ENCODE measurements around the gene GGA1. TPM values are rescaled to one million over a fixed set of nuclear protein-coding genes. Genes with fewer than 3 reads are reported as not detected.
A peak's percentile ranks its signal among the peaks of the same experiment; 100 is the strongest.

The GGA1 gene
- total RNA-seq, 2 experiments from 2014 or later = 59.7 to 62.8 TPM

- POLR2A ChIA-PET = interaction anchor here (0.7 to 4.4 kb wide), 8 partner anchors 10 to 59 kb away, joined by 3 to 30 read pairs (median 6); partner anchors contain the start of genes GGA1, NOL12, PDXP and SH3BP1
- peaks cover 71% of the 10 kb centered on the region for H3K4me1 Mint-ChIP-seq (ENCODE audit: low read depth)
- DNase-seq = peak; percentile 74
- no peaks in the 10 kb centered on the region for H3K9me3 Mint-ChIP-seq
- no peaks in the 10 kb centered on the region for H3K27me3 Mint-ChIP-seq
- TF ChIP-seq, protein P1, sequence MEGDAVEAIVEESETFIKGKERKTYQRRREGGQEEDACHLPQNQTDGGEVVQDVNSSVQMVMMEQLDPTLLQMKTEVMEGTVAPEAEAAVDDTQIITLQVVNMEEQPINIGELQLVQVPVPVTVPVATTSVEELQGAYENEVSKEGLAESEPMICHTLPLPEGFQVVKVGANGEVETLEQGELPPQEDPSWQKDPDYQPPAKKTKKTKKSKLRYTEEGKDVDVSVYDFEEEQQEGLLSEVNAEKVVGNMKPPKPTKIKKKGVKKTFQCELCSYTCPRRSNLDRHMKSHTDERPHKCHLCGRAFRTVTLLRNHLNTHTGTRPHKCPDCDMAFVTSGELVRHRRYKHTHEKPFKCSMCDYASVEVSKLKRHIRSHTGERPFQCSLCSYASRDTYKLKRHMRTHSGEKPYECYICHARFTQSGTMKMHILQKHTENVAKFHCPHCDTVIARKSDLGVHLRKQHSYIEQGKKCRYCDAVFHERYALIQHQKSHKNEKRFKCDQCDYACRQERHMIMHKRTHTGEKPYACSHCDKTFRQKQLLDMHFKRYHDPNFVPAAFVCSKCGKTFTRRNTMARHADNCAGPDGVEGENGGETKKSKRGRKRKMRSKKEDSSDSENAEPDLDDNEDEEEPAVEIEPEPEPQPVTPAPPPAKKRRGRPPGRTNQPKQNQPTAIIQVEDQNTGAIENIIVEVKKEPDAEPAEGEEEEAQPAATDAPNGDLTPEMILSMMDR (IDR thresholded peaks at IDR 0.05) = no peak
- intact Hi-C loops (cut with micrococcal nuclease) = no loop called here
- peak overlapping the region; percentile 93 for H3K27ac Mint-ChIP-seq
- peak overlapping the region; percentile 49 for H3K4me3 Mint-ChIP-seq
- CTCF ChIA-PET = interaction anchor here (0.9 to 68.1 kb wide), 3 partner anchors 2 to 155 kb away, joined by 3 to 1770 read pairs (median 1770); partner anchors contain the start of genes GGA1, LGALS1, NOL12 and PDXP
- peaks cover 24% of the 10 kb centered on the region for H3K36me3 Mint-ChIP-seq (ENCODE audit: low read depth)
- peak; percentile 57 for ATAC-seq
Observed at GRCh38 chr22:37627545-37627944, 18.9 kb downstream of the GGA1 start.

DNA sequence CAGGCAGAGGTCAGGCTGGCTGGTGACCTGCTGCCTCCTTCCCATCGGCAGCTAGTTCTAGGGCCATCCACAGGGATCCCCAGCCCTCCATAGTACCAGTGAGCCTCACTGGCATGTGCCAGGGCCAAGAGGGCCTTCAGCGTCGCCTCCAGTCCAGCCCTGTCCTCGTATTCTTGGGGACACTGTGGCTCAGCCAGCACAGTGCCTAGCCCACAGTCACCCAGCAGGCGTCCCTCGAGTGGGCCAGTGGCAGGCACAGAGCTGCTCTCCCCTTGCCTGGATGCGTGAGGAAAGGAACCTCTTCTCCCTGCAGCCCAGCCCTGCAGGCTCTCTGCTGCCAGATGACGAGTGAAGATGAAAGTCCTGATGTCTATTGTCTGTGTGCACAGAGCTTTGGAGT lies 20.2 kb downstream of the GGA1 start:
- no peak overlapping the region for H3K4me3 Mint-ChIP-seq
- TF ChIP-seq, protein P1 (IDR thresholded peaks at IDR 0.05) = no peak
- POLR2A ChIA-PET = interaction anchor here (1.1 to 4.4 kb wide), 5 partner anchors 9 to 29 kb away, joined by 3 to 28 read pairs (median 10); partner anchors contain the start of genes GGA1, PDXP and SH3BP1
- H3K9me3 Mint-ChIP-seq = no peaks in the 10 kb centered on the region
- DNase-seq (no peak), ATAC-seq (no peak)
- intact Hi-C loops (cut with micrococcal nuclease) = no loop called here
- H3K27ac Mint-ChIP-seq = peak overlapping the region; percentile 93
- H3K36me3 Mint-ChIP-seq (ENCODE audit: low read depth) = peaks cover 23% of the 10 kb centered on the region
- peaks cover 79% of the 10 kb centered on the region for H3K4me1 Mint-ChIP-seq (ENCODE audit: low read depth)
- H3K27me3 Mint-ChIP-seq = no peaks in the 10 kb centered on the region
- CTCF ChIA-PET = interaction anchor here (41.4 to 68.1 kb wide), 2 partner anchors 4 to 28 kb away, joined by 1770 read pairs; partner anchors contain the start of genes GGA1, LGALS1, NOL12 and PDXP

DNA sequence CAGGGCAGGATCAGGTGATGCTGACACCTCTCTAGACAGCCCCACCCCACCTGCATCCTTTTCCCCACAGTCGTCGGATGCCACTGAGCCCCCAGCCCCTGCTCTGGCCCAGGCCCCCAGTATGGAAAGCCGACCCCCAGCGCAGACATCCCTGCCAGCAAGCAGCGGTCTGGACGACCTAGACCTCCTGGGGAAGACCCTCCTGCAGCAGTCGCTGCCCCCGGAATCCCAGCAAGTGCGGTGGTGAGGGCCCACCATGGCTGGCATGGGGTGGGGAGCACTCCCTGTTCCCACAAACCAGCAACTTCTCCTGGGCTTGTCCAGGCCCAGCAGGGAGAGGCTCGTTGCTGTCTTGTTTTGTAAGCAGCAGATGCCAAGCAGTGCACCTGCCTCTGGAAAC lies 21.3 kb downstream of the GGA1 start:
- CTCF ChIA-PET = interaction anchor here (41.4 to 68.1 kb wide), 2 partner anchors 5 to 27 kb away, joined by 1770 read pairs; partner anchors contain the start of genes GGA1, LGALS1, NOL12 and PDXP
- Mint-ChIP-seq H3K4me3 (no peak overlapping the region), H3K4me1 (ENCODE audit: low read depth) (peaks cover 79% of the 10 kb centered on the region), H3K27ac (peak overlapping the region; percentile 88), H3K36me3 (ENCODE audit: low read depth) (peaks cover 18% of the 10 kb centered on the region), H3K27me3 (no peaks in the 10 kb centered on the region), H3K9me3 (no peaks in the 10 kb centered on the region)
- no peak for ATAC-seq
- no peak for DNase-seq
- TF ChIP-seq, protein P1 (IDR thresholded peaks at IDR 0.05) = no peak
- intact Hi-C loops (cut with micrococcal nuclease) = no loop called here
- POLR2A ChIA-PET = interaction anchor here (0.7 to 2.9 kb wide), 5 partner anchors 10 to 21 kb away, joined by 3 to 10 read pairs (median 4); partner anchors contain the start of genes GGA1 and SH3BP1

- DNase-seq = no peak
- Mint-ChIP-seq H3K9me3 (no peaks in the 10 kb centered on the region), H3K27me3 (no peaks in the 10 kb centered on the region), H3K4me3 (peak overlapping the region; percentile 59), H3K36me3 (ENCODE audit: low read depth) (peaks cover 12% of the 10 kb centered on the region), H3K4me1 (ENCODE audit: low read depth) (peaks cover 79% of the 10 kb centered on the region), H3K27ac (peak overlapping the region; percentile 88)
- ChIA-PET CTCF (interaction anchor here (1.2 to 68.1 kb wide), 4 partner anchors 6 to 64 kb away, joined by 3 to 1770 read pairs (median 887); partner anchors contain the start of genes GGA1, LGALS1, NOL12 and PDXP), POLR2A (interaction anchor here (0.8 to 1.9 kb wide), 5 partner anchors 13 to 55 kb away, joined by 3 to 8 read pairs (median 5); partner anchors contain the start of genes GGA1 and NOL12)
- intact Hi-C loops (cut with micrococcal nuclease) = no loop called here
- ATAC-seq = no peak
- TF ChIP-seq, protein P1 (IDR thresholded peaks at IDR 0.05) = no peak
Observed at GRCh38 chr22:37630839-37631435, 22.3 kb downstream of the GGA1 start.
